ENCODE data around the gene TYW1B.
"Not testable (repeated sequence)": the region's sequence is repeated elsewhere in the genome, so short reads cannot be mapped to it uniquely, and the experiment has no call there.

The TYW1B gene

DNA sequence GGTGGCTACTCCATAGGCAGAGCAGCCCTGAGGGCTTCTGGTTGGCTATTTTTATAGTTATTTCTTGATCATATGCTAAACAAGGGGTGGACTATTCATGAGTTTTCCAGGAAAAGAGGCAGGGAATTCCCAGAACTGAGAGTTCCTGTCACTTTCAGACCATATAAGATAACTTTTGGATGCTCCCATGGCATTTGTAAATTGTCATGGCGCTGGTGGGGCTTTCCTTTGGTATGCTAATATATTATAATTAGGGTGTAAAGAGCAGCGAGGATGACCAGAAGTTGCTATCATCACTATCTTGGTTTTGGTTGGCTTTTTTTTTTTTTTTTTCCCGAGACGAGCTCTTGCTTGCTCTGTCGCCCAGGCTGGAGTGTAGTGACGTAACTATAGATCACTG is 272.8 kb downstream of the TYW1B start:
- not testable (repeated sequence) for DNase-seq (ENCODE audit: low spot score)

DNA sequence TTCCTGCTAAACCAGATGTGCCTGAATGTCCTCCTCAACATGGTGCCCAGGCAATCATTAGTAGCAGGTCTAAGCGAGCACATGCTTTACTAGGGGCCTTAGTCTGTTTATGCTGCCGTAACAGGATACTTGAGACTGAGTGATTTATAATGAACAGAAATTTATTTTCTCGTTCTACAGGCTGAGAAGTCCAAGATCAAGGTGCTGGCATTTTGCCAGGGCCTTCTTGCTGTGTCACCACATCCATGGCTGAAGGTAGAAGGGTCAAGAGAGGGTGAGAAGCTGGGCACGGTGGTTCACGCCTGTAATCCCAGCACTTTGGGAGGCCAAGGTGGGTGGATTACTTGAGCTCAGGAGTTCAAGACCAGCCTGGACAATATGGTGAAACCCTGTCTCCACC is 273.6 kb downstream of the TYW1B start:
- DNase-seq (ENCODE audit: low spot score): not testable (repeated sequence)

DNA sequence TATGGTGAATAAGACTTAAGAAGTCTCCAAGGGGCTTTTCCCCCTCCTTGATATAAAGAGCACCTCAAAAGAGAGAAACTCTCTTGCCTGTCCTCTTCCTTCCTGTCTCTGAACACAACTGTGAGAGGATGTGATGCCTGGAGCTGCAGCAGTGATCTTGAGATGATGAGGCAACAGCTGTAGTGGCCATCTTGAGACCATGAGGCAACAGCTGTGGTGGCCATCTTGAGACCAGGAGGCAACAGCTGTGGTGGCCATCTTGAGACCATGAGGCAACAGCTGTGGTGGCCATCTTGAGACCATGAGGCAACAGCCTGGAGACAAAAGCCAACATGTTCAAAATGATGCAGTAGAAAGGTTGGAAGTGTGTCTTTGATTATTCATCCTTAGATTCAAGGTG is 277.5 kb downstream of the TYW1B start:
- not testable (repeated sequence) for DNase-seq (ENCODE audit: low spot score)

DNA sequence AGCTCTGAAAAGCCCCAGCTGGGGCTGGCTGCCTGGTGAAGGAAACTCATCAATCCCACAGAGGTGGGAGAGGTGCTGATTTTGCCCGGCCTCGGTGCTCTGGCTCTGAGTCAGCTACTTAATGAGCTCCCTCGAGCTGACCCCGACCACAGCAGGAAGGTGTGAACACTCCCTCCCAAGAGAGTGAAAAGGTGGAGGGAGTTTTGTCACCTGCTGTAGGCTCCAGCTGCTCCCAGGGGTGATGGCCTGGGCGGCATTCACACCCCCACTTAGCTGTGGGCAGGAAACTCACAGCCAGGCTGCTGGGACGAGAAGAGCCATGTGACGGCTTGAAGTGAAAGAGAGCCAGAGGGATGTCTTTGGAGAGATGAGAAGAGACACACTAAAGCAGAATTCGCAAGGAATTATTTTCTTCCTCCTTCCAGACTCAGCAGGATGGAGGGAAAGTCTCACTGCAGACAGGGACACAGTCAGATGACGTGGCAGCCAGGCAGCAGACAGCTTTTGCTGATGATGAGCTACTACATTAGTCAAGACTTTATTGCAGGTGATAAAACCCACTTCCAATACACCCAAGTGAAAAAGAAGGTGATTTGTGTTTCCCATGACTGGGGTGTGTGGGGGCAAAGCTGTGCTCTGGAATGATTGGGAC is 281.3 kb downstream of the TYW1B start:
- DNase-seq (ENCODE audit: low spot score): not testable (repeated sequence)

DNA sequence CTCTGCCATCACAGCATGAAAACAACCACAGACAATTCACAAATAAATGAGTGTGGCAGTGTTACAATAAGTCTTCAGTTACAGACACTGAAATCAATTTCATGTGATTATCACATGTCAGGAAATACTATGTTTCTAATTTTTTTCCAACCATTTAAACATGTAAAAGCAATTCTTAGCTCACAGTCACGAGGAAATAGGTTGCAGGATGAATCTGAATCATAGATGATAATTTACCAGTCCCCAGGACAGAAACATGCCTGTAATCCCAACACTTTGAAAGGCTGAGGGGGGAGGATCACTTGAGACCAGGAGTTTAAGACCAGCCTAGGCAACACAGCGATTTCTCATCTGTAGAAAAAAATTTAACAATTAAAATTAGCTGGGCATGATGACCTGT is 283.5 kb downstream of the TYW1B start:
- DNase-seq (ENCODE audit: low spot score): not testable (repeated sequence)

DNA sequence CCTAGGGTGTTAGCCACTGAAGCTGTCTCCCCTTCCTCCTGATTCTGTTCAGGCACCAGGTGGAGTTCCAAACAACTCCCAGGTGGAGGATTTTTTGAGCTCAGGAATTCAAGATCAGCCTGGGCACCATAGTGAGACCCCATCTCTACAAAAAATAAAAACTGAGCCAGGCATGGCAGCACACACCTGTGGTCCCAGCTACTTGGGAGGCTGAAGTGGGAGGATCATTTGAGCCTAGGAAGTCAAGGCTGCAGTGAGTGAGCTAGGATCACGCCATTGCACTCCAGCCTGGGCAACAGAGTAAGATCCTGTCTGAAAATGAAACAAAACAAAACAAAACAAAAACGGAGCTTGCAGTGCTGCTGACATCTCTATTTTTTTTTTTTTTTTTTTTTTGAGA is 287.1 kb downstream of the TYW1B start:
- DNase-seq (ENCODE audit: low spot score): no peak

DNA sequence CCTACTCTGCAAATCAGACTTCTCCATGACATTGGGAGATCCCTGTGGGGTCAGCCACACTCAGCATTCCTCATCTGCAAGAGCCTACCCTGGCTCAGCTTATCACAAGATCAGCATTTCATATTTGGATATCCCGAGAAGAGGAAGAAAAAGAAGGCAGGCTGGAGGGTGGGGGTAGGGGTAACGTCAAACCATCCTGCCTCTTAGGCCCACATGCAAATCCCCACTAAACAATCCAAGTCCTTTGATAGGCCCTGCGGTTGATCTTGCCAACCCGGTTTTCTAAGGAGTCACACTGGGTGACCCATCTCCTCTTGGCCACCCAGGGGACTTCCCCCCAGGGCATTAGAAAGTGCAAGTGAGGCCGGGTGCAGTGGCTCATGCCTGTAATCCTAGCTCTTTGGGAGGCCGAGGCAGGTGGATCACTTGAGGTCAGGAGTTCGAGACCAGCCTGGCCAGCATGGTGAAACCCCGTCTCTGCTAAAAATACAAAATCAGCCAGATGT is 287.8 kb downstream of the TYW1B start:
- DNase-seq (ENCODE audit: low spot score): no peak

DNA sequence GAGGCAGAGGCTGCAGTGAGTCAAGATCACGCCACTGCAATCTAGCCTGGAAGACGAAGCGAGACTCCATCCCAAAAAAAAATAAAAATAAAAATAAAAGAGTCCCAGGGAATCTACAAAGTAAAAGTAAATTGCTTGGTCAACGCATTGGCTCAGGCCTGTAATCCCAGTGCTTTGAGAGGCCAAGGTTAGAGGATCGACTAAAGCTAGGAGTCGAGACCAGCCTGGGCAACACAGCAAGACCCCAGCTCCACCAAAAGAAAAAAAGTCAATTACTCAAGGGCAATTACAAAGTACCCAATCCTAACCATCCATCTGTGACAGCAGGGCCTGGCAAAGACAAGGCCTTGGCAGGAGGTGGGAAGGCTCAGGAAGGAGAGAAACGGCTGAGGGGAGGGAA is 288.3 kb downstream of the TYW1B start:
- DNase-seq (ENCODE audit: low spot score): no peak

DNA sequence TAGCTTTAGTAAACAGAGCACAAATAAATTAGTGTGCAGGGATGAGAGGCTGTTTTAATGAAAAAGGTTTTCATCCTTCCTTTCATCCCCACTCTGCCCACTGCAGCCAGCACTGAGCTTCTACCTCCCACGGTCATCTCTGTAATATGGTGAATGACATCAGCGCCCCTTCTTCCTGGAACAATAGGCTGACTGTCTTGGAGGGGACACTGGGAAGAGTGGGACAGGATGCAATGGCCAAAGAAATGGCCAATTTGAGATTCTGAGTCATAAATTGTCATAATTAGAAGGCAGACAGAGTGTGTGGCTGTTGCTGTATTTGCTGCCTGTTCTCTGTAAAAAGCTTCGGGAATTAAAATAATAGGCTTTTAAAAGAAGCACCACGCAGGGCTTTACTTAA is 289.1 kb downstream of the TYW1B start:
- no peak for DNase-seq (ENCODE audit: low spot score)

DNA sequence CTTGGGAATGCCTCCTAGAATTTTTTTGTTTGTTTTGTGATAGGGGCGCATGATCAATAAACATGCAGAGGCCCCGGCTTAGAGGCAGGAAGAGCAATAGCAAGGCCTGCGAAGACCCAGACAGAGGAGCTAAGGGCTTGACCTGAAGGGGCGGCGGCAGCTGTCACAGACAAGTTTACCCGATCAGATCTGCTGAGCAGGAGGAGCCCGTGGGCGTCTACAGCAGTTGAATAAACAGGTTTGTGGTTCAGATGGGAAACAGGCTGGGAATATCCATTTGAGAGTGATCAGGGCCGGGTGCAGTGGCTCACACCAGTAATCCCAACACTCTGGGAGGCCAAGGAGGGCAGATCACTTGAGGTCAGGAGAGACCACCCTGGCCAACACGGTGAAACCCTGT is 289.9 kb downstream of the TYW1B start:
- DNase-seq (ENCODE audit: low spot score): no peak

DNA sequence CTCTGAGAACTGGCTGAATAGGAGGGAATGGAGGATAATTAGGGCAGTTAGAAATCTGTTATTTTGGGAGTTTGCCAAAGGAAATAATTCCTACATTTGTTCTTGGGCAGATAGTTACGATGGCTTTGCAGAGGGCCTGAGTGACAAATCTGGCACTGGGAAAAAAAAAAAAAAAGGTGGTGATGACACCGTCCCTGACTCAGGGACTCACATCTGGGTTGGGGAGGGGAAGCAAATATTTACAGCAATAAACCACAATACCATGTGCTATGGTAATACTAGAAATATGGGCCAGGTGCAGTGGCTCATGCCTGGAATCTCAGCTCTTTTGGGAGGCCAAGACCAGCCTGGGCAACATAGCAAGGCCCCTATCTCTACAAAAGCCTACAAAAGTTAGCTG is 292.0 kb downstream of the TYW1B start:
- not testable (repeated sequence) for DNase-seq (ENCODE audit: low spot score)

DNA sequence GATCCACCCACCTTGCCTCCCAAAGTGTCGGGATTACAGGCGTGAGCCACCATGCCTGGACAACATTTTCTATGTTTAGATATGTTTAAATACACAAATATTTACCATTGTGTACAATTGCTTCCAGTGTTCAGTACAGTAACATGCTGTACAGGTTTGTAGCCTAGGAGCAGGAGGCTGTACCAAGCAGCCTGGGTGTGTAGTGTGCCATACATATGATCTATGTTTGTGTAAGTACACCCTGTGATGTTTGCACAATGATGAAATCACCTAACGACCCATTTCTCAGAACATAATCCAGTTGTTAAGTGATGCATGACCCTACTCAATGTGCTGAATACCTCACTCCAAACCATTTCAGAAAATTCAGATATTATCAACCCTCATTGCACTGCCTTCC is 297.0 kb downstream of the TYW1B start:
- DNase-seq (ENCODE audit: low spot score): not testable (repeated sequence)

Measured in LoVo (cell line).